GM12874 (cell line): Measurements from ENCODE around the gene IRX3.

ENCODE experiments used
- TF ChIP-seq, protein P1 (sequence below): IDR thresholded peaks from 2 replicates; pipeline ENCODE4 v1.5.1; 2011; ENCODE audit warnings: low read depth, mild to moderate bottlenecking, control low read depth, low read length, moderate library complexity; ENCODE audit not compliant: insufficient read depth

Gene IRX3

DNA sequence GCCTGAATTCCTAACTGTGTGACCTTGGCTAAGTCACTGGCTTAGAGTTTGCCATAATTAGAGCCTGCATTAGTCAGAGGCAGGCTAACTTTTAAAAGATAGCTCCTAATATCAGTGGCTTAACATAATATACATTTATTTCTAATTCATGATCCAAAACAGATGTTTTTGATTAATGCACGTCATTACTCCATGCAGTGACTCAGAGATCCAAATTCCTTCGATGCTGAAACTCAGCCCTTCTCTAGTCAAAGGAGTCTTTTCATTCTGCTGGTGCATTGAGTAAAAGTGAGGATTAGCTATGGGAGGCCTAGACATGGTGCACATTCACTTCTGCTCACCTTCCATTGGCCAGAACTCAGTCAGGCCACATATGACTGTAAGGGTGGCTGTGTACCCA, 49.8 kb downstream of the IRX3 start:
- TF ChIP-seq, protein P1, sequence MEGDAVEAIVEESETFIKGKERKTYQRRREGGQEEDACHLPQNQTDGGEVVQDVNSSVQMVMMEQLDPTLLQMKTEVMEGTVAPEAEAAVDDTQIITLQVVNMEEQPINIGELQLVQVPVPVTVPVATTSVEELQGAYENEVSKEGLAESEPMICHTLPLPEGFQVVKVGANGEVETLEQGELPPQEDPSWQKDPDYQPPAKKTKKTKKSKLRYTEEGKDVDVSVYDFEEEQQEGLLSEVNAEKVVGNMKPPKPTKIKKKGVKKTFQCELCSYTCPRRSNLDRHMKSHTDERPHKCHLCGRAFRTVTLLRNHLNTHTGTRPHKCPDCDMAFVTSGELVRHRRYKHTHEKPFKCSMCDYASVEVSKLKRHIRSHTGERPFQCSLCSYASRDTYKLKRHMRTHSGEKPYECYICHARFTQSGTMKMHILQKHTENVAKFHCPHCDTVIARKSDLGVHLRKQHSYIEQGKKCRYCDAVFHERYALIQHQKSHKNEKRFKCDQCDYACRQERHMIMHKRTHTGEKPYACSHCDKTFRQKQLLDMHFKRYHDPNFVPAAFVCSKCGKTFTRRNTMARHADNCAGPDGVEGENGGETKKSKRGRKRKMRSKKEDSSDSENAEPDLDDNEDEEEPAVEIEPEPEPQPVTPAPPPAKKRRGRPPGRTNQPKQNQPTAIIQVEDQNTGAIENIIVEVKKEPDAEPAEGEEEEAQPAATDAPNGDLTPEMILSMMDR: no peak

GRCh38 chr16:54233615-54234014, 53.0 kb downstream of the IRX3 start:
- TF ChIP-seq, protein P1: no peak
